Neural progenitor cell (in vitro differentiated cells): ENCODE measurements around the gene ZNF385D.

Experiments
- CTCF ChIP-seq: fragments of 200-600 bp; sonication (generic); IDR thresholded peaks from 2 replicates; pipeline ENCODE4 v1.5.1; 2017; ENCODE audit warnings: antibody characterized with exemption, mild to moderate bottlenecking
- EZH2 ChIP-seq: fragments of 200-600 bp; sonication (generic); IDR thresholded peaks from 2 replicates; pipeline ENCODE4 v1.6.1; 2017; ENCODE audit warnings: antibody characterized with exemption, mild to moderate bottlenecking, moderate library complexity
- EZH2phosphoT487 ChIP-seq: fragments of 200-600 bp; sonication (generic); IDR thresholded peaks from 2 replicates; pipeline ENCODE4 v1.6.1; 2017; ENCODE audit warnings: antibody characterized with exemption

- TF ChIP-seq CTCF = no peak
- no peak for TF ChIP-seq EZH2
- TF ChIP-seq EZH2phosphoT487 = no peak
These were observed 304.0 kb downstream of the ZNF385D start for GRCh38 chr3:21446945-21447475.
